GM18505 (cell line): Measurements from ENCODE around the gene TRAK1.
"Not testable (repeated sequence)": the region's sequence is repeated elsewhere in the genome, so short reads cannot be mapped to it uniquely, and the experiment has no call there.

ENCODE experiments used
- ATAC-seq: cut with Tn5 transposase; IDR thresholded peaks from one replicate; pipeline ENCODE4 v1.9.1; 2021; ENCODE audit not compliant: unreplicated experiment
- POLR2A ChIP-seq: IDR thresholded peaks from 4 replicates; pipeline ENCODE4 v1.6.1; 2011; ENCODE audit warnings: borderline replicate concordance; ENCODE audit not compliant: insufficient read depth, insufficient read length; ENCODE audit errors: extremely low read depth

TRAK1 gene

DNA sequence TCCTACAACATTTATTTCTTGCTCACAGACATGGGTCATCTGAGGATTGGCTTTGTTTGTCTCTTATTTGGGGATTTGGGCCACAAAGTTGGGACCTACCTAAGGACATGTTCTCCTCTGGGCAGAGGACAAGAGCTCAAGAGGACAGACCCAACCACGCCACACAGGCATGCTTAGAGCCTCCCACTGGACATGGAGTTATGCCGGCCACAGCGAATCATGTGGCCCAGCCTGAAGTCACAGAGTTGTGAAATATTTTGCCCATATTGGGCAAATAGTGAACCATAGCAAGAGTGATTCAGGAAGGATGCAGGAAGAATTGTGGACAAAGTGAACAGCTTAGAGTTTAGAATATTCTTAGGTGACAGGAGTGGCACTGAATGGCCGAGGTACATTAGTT is 9.9 kb downstream of the TRAK1 start:
- ATAC-seq = no peak
- no peak for TF ChIP-seq POLR2A

DNA sequence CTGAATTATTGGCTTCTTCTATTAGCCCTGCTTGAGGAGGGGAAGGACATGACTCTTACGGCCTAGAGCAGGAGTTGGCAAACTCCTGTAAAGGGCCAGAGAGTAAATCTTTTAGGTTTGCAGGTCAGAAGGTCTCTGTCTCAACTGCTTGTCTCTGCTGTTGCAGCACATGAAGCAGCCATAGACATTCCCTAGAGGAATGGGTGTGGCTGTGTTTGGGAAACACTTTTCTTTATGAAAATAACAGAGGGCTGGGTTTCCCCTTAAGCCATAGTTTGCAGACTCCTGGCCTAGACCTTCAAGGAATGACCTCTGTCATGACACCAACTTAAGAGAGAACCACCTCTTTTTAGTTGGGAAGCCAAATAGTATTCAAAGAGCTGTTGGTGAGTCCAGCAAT is 10.3 kb downstream of the TRAK1 start:
- TF ChIP-seq POLR2A = no peak
- ATAC-seq = no peak

DNA sequence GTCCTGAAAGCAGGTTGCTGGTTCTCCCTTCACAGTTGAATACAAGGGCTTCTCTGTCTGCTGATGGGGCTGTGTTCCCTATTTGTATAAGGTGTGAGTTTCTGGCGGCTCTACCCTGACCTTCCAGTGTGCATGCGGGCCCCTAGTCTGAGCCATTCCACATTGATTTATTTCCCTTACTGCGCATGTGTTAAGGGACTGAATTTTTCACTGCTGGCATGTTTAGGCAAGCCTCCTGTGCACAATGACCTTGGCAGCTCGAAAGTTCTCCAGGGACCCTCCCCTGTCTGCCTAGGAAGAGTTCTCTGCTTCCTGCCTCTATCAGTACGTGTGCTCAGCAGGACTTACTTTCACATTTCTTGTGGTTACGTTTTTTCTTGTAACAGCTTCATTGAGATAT is 11.4 kb downstream of the TRAK1 start:
- ATAC-seq = no peak
- no peak for TF ChIP-seq POLR2A

GRCh38 chr3:42103921-42104665 is 12.9 kb downstream of the TRAK1 start:
- not testable (repeated sequence) for ATAC-seq

GRCh38 chr3:42105994-42106393 is 14.8 kb downstream of the TRAK1 start:
- not testable (repeated sequence) for ATAC-seq

GRCh38 chr3:42106646-42107045 is 15.5 kb downstream of the TRAK1 start:
- no peak for TF ChIP-seq POLR2A
- no peak for ATAC-seq

DNA sequence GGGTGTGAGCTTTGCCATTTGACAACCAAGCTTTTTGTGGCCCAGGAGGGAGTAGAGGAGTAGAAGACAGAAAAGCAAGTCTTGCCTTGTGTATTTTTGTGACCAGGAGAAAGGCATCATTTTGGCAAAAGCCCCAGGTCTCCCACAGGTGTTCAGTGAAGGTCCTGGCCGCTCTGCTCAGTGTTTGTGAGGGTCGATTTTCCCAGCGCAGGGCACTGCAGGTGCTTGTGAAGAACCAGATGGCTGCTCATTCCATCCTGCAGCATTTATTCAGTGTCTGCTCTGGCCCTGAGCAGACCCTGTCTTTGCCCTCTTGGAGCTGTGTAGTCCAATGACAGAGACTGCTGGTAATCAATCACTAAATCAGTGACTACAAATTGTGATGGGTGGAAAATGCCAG is 19.5 kb downstream of the TRAK1 start:
- ATAC-seq = no peak
- TF ChIP-seq POLR2A = no peak

DNA sequence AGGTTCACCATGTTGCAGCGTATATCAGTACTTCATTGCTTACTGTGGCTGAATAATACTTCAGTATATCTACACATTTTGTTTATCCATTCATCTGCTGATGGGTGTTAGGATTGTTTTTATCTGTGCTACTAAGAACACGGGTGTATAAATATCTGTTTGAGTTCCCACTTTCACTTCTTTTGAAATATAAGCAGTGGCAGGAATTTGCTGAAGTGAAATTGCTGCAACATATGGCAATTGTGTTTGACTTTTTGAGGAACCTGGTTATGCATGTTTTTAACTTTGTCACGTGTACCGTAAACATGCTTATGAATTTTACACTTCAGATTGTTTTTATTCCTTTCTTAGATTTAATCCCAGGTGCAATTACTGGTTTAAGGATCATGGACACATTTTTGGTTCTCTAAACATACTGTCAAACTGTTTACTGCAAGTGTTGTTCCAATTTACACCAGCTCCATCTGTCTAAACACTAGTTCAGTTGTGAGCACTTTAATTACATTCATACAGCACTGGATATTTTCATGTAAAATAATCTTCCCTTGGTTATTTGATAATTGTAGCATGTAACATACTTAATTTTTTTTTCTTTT is 23.1 kb downstream of the TRAK1 start:
- no peak for ATAC-seq
- no peak for TF ChIP-seq POLR2A

DNA sequence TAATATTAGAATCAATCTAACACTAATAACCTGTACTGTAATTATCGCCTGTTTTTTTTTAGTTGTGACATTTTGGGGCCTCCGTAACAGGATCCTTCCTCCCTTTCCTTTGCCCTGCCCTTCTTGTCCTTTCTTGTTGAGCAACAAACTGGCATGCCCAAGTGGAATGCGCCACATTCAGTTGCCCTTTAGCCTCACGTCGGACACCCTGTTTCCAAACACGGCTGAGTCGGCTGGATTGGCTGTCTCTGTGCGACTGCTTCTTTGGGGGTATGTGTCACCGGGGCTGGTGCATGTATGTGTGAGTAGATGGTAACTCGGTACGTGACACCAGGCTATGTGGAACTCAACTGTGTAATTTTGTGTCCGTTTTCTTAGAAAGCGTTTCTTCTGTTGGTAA is 24.1 kb downstream of the TRAK1 start:
- no peak for ATAC-seq
- TF ChIP-seq POLR2A = no peak

DNA sequence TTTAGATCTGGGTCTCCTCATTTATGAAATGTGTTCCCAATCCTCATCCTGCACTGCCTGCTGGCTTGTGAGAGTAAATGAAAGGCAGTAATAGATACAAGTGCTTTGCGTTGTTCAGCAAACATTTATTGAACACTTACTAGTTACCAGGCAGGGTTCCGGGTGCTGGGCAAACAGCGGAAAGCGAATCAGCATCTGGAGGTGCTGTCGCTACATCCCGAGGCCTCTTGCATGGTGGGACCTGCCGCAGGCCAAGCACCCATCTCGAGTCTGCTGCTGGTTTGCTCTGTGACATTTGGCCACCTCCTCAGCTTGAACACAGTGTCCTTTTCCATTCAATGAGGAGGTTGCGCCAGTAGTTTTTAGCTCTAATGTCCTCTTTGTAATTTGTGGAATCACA is 24.8 kb downstream of the TRAK1 start:
- TF ChIP-seq POLR2A = no peak
- no peak for ATAC-seq

DNA sequence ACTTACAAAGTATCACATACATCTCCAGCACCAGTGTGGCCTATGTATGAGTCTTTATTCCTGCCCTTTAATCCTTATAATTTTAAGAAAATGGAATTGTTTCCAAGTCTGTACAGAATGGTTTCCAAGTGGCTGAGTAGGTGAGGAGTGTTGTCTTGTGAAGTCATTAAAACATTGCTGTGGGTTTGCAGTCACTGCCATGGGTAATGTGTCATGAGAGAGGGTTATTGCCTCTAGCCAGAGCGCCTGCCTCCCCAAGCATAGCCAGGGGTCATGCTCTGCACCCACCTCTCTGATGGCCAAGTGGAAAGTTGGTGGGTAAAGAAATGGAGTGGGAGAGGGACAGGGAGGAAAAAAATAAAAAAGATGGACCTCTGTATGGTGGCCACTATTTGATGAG is 25.3 kb downstream of the TRAK1 start:
- TF ChIP-seq POLR2A = no peak
- no peak for ATAC-seq

GRCh38 chr3:42117175-42118008 is 26.2 kb downstream of the TRAK1 start:
- TF ChIP-seq POLR2A = no peak
- no peak for ATAC-seq

DNA sequence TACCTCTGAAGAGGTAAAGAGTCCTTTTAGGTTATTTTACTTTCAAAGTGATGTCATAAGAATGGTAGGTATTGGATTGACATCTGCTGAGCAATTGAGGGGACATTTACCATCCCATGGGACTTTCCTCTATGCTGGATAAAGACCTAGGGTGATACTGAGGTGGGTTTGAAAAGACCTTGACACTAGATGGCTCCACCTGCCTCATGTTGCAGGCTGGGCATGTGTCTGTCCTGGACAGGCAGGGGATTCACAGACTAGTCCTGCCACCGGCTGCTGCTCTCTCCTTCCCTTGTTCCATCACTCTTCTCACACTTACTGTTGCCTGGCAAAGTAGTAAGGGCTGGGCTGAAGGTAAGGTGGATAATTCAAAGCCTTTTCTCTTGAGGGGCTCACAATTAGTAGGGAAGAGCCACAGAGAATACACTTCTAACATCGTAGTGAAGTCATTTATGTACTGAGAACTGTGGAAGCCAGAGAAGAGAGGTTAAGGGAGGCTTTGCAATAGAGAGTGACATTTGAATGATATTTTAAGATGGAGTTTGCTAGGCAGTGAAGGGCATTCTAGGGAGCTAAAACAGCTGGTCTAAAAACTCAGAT is 27.7 kb downstream of the TRAK1 start:
- TF ChIP-seq POLR2A = no peak
- peak; percentile 62 for ATAC-seq
